ENCODE data around the gene IQSEC3. TPM values are rescaled to one million over a fixed set of nuclear protein-coding genes. Genes with fewer than 3 reads are reported as not detected.

The IQSEC3 gene
- total RNA-seq, 1 donor from 2014 or later = 1.1 TPM

DNA sequence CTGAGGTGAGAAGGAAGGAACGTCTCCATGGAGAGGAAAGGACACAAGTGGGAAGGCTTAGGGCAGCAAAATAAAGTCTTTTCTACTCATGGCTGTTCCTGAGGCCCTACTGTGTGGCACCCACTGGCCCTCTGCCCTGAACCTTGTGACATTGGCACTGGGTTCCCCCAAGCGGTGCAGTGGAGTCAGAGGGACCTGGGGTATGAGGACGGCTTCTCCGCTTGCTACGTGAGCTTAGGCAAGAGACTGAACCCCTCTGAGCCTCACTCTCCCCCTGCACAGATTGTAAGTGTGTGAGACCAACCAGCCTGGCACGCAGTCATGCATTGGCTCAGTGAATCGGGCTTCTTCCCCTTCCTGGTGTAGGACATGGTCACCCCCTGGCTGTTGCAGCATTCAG lies 127.7 kb downstream of the IQSEC3 start:
- DNase-seq (ENCODE audit: low read depth, low spot score) = no peak
- no peak overlapping the region for H3K4me3 Mint-ChIP-seq
- H3K9me3 Mint-ChIP-seq = no peaks in the 10 kb centered on the region
- H3K36me3 Mint-ChIP-seq (ENCODE audit: low read depth) = no peaks in the 10 kb centered on the region
- H3K4me1 Mint-ChIP-seq = peaks cover 11% of the 10 kb centered on the region
- H3K27me3 Mint-ChIP-seq (ENCODE audit: low read depth) = peaks cover 29% of the 10 kb centered on the region
- TF ChIP-seq, protein P1, sequence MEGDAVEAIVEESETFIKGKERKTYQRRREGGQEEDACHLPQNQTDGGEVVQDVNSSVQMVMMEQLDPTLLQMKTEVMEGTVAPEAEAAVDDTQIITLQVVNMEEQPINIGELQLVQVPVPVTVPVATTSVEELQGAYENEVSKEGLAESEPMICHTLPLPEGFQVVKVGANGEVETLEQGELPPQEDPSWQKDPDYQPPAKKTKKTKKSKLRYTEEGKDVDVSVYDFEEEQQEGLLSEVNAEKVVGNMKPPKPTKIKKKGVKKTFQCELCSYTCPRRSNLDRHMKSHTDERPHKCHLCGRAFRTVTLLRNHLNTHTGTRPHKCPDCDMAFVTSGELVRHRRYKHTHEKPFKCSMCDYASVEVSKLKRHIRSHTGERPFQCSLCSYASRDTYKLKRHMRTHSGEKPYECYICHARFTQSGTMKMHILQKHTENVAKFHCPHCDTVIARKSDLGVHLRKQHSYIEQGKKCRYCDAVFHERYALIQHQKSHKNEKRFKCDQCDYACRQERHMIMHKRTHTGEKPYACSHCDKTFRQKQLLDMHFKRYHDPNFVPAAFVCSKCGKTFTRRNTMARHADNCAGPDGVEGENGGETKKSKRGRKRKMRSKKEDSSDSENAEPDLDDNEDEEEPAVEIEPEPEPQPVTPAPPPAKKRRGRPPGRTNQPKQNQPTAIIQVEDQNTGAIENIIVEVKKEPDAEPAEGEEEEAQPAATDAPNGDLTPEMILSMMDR (conservative IDR thresholded peaks at IDR 0.05) = no peak
- no peak overlapping the region for H3K27ac Mint-ChIP-seq (ENCODE audit: unreplicated experiment)

DNA sequence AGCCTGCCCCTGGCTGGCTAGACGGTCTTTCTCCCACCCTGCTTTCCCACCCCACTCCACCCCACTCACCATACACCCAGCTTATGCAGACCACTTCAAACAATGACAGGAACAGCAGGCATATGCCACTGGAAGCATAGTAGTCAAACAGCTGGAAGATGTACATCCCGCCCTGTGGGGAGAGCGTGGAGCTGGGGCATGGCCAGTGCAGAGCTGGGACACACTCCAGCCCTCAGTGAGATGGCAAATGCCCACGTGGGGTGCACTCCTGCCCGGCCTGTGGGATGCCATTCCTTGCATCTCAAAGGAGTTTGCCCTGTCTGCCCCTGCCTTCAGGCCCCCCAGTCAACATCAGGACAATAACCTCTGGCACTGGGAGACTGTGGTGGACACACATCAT lies 128.6 kb downstream of the IQSEC3 start:
- Mint-ChIP-seq H3K9me3 (no peaks in the 10 kb centered on the region), H3K4me1 (peaks cover 16% of the 10 kb centered on the region), H3K4me3 (no peak overlapping the region), H3K27ac (ENCODE audit: unreplicated experiment) (no peak overlapping the region), H3K27me3 (ENCODE audit: low read depth) (peaks cover 30% of the 10 kb centered on the region), H3K36me3 (ENCODE audit: low read depth) (no peaks in the 10 kb centered on the region)
- DNase-seq (ENCODE audit: low read depth, low spot score) = no peak
- TF ChIP-seq, protein P1 (conservative IDR thresholded peaks at IDR 0.05) = no peak

DNA sequence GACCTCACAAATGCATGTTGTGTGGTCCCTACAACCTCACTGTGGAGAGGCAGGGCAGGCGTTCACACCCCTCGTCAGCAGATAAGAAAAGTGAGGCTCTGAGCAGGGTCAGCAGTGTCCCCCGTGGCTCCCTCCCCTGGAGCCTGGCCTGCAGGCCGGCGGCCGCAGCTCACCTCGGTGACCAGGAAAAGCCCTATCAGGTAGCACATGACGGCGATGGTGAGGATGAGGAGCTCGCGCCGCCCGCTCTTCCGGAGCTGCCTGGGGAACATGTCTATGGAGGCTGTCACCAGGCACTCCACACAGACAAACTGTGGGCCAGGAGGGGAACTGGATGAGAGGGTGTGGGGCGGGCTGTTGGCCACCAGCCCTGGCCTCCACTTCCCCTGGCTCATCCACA lies 129.4 kb downstream of the IQSEC3 start:
- no peak overlapping the region for H3K27ac Mint-ChIP-seq (ENCODE audit: unreplicated experiment)
- H3K9me3 Mint-ChIP-seq = no peaks in the 10 kb centered on the region
- H3K4me3 Mint-ChIP-seq = no peak overlapping the region
- no peaks in the 10 kb centered on the region for H3K36me3 Mint-ChIP-seq (ENCODE audit: low read depth)
- peaks cover 16% of the 10 kb centered on the region for H3K4me1 Mint-ChIP-seq
- TF ChIP-seq, protein P1 (conservative IDR thresholded peaks at IDR 0.05) = no peak
- peaks cover 36% of the 10 kb centered on the region for H3K27me3 Mint-ChIP-seq (ENCODE audit: low read depth)
- DNase-seq (ENCODE audit: low read depth, low spot score) = no peak

DNA sequence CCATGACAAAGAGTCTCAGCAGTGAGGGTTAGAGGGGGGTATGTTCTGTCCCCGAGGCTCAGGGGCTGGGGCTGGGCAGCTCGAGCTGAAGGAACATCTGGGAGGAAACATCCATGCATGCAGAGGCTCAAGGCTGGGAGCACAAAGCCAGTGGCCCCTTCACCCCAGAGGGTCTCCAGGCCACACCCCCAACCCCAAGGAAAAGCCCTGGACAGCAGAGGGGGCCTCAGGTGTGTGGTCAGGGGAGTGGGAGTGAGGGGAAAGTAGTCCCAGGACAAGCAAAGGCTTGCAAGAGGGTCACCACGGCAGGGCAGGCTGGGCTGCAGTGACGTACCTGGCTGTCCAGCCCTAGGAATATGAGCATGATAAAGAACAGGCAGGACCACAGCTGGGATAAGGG lies 129.9 kb downstream of the IQSEC3 start:
- DNase-seq (ENCODE audit: low read depth, low spot score) = no peak
- Mint-ChIP-seq H3K27me3 (ENCODE audit: low read depth) (peaks cover 41% of the 10 kb centered on the region), H3K27ac (ENCODE audit: unreplicated experiment) (no peak overlapping the region), H3K36me3 (ENCODE audit: low read depth) (no peaks in the 10 kb centered on the region), H3K4me3 (no peak overlapping the region), H3K9me3 (no peaks in the 10 kb centered on the region), H3K4me1 (peaks cover 16% of the 10 kb centered on the region)
- TF ChIP-seq, protein P1 (conservative IDR thresholded peaks at IDR 0.05) = no peak

DNA sequence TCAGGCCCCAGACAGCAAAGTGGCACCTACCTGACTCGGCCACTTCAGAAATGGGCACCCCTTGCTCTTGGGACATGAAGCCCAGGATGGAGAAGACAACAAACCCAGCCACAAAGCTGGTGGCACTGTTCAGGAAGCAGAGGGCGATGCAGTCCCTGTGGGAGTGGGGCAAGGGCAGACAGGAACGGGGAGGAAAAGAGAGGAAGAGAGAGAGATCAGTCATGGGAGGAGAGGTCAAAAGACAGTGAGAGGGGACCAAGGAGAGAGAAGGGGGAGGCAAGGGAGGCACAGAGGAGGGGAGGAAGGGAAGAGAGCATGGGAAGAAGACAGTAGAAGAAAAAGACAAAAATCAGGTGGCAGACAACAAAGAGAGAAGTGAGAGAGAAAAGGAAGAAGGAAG lies 130.8 kb downstream of the IQSEC3 start:
- Mint-ChIP-seq H3K27me3 (ENCODE audit: low read depth) (peaks cover 47% of the 10 kb centered on the region), H3K9me3 (no peaks in the 10 kb centered on the region), H3K4me1 (peaks cover 14% of the 10 kb centered on the region), H3K4me3 (no peak overlapping the region), H3K27ac (ENCODE audit: unreplicated experiment) (no peak overlapping the region), H3K36me3 (ENCODE audit: low read depth) (no peaks in the 10 kb centered on the region)
- TF ChIP-seq, protein P1 (conservative IDR thresholded peaks at IDR 0.05) = no peak
- DNase-seq (ENCODE audit: low read depth, low spot score) = no peak
